GM18499 (cell line): ENCODE results near the gene ZNF831.

Experiments used
- ATAC-seq: cut with Tn5 transposase; IDR thresholded peaks from one replicate; pipeline ENCODE4 v1.9.1; 2021; ENCODE audit warnings: moderate number of reproducible peaks; ENCODE audit not compliant: insufficient read depth, unreplicated experiment

The ZNF831 gene

DNA sequence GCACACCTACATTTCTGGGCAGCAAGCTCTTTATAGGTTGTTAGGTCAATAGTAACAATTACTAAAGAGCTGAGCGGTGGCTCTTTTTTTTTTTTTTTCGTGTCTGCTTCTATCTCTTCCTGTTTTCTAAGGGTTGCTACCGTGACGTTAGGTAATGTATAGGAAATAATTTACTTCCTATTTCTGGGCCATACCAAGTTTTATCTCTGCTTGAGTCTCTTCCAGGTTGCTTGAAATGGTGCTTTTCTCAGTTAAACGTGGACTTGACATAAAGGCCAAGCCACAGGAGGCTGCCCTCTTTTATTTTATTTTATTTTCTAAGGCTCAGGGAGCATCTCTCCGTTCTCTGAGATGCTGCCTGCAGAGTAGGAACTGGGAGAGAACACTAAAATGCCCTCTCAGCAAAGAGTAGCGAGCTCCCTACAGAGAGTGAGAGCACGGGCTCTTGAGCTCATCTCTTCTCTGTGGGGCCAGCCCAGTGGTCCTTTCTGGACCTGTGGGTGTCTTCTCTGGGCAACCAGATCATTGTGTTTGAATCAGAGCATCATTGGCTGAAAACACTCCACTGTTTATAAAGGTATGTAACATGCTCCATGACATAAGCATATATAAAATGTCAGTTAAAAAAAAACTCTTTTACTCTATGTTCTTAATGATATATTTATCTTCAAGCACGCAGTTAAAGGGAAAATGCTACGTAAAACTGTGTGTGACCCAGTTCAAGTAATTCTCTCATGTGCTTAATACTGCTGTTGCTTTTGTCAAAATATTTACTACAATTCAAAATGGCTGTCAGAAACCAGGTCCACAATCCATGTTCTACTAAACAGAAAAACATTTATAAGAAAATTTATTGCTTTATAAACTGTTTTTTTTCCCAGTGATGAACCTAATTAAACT, at the start of gene ZNF831:
Gene ZNF831 (plus strand): TSS at position 191 of the 900 bp plus-strand sequence. CDS start 27,199 bp downstream, outside the sequence.
- peak; percentile 42 for ATAC-seq

DNA sequence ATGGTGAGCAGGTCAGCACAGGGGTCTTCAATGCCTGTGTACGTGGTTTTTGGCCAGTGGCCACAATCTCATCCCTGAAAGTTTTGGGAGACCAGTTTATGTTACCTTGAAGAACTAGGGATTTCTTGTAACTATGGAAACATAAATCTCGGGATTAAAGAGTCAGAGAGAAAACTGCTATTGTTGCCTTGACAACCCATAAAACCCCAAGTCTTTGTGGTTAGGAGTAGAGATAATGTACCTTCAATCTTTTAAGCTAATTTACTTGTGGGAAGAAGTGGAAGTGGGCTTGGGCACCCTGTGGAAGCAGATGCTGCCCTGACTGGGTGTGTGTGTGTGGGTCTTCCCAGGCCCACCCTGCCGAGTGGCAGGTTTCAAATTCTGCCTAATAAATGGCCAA, 46.1 kb upstream of the ZNF831 start:
- ATAC-seq = no peak

DNA sequence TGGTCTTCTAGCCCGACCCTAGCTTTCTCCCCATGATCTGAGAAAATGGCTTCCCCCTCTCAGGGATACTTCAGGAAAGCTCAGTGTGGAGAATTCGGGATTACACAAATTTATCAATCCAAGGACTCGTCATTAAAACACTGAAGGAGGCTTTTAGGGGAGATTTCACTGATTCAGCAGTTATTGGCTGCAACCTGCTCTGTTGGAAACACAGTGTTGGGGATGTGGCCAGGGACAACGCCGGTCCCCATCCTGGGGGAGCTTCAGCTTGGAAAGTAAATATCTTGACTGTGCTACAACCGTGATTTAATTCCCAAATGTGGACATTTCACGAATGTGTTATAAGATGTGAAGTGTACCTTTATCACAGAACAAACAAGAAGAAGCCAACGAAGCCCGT, 44.8 kb upstream of the ZNF831 start:
- no peak for ATAC-seq

DNA sequence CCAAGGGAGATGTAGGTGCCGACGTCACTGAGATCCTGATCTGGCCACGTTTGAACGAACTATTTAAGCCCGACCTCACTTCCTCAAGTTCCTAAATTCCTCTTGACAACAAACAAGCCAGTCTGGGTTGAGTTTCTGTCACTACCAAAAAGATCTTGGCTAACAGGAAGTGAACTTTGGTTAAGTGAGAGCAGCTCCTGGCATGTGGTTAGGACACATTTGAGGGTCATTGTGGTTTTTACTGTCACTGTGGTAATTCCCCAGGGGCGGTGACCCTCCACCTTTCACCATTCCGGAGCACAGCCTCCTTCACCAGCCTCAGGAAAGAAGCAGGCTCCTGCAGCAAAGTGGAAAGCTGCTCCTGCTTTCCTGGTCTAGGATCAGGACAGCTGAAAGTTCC, 43.1 kb upstream of the ZNF831 start:
- no peak for ATAC-seq

DNA sequence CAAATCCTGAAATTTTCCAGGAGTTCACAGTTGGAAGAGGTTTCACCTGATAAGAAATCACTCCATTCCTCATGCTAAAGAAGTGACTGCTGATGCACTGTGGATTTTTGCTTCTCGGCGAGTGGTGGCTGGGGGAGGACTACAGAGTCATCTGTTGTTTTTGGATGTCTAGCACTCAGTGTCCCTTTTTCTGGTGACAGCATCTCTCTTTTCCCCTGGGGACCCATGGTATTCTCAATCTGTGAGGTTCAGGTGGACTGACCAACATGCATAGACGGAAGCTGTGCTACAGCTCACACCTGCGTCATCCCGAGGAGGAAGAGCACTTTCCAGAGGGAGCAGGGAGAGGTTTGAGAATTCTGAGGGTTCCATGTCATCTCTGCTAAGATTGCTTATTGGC, 42.7 kb upstream of the ZNF831 start:
- ATAC-seq = no peak

DNA sequence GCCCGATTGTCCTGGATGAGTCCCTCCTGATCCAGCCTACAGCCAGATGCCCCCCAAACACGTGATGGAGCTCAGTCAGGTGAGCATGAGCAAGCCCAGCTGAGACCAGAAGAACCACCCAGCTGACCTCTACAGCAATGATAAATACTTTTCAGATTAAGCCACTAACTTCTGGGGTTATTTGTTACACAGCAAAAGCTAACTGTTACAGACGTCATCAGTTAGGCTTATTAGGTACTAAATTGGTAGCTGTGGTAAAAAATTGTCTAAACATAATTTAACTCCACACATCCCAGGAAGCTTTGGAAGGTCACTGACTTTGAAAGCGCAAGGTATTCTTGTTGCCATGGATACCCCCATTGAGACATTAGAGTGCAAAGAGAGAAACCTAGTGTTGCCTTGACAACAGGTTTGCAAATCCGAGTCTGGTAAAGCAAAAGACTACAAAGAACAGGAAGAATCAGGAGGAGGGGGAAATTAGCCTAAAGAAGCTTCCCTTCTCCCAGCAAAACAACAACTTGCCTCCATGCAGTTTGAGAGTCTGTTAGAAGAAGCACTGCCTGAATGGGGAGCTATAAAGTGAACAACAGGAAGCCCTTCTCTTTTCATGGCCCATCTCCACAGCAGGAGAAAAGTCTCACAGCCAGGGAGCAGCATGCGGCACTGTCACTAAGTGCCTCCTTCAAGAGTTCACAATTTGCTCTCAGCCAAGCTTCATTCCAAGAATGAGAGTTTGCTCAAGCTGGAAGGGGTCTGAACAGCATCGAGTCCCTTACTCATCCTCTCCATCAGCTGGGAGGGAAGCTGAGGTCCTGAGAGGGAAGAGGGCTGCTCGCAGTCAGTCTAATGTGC, 41.7 kb upstream of the ZNF831 start:
- no peak for ATAC-seq

DNA sequence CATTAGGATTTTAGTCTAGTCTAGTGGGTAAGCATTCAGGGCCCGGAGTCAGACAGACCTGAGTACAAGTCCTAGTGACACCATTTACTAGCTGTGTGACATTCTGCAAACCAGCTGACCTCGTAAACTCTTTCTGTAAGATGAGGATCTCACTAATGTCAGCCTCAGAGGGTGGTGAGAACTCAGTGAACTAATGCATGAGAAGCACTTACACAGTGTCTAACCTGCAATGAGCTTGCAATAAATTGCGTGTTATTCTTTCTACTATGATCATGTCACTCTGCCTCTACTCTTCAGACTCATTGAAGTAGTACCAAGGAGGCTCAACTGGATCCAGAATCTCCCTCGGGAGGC, 41.1 kb upstream of the ZNF831 start:
- ATAC-seq = no peak

DNA sequence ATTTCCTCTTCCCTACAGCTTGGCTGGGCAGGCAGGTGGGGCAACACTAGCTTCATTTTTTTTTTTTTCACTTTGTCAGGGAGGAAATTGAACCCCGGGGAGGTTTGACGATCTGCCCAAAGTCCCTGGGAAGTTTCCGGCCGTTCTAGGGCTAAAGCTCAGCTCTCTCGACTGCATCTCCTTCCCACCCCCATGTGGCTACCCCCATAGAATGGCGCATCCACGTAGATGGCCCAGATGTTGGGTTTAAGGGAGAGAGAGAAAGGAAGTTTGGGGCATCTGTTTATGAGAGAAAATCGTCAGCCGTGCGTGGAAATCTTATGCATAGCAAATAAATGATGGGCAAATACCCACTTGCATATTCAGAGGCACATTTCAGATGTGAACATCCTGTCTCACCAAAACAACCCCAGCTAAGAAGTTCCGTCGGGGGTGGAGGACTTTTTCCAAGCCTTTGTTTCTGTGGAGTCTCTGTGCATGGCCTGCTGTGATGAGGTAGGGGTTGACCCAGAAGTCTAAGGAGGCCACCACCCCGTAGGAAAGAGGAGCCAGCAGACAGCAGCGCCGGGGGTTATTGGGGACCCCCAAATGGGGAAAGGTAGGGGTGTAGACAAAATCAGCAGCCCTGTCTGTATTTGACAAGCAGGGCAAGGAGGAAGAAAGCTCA, 40.5 kb upstream of the ZNF831 start:
- ATAC-seq = no peak

DNA sequence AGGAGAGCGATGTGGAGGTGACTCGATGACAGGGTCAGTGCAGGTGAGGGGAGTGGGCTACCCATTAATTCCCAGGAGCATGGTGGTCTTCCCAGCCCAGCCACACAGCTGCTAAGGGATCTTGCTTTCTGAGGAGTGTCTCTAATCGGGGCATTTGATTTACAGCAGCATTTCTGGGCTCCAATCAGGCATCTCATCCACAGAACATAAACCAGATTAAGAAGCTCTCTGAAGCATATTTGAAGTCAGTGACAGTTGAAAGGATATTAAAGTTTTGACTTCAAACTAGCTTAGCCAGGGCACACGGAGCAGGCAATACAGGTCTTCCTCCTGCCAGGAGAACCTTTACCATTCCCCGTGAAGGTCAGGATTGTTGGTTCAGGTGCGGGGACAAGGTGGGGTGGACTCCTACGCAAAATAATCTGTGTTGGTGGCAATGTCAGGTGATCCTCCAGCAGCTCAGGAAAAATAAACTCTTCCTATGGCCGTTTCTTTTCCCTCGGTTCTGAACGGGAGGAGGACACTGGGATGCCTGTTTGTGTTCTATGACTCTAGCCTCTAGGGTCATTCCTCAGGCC, 39.9 kb upstream of the ZNF831 start:
- ATAC-seq = no peak

DNA sequence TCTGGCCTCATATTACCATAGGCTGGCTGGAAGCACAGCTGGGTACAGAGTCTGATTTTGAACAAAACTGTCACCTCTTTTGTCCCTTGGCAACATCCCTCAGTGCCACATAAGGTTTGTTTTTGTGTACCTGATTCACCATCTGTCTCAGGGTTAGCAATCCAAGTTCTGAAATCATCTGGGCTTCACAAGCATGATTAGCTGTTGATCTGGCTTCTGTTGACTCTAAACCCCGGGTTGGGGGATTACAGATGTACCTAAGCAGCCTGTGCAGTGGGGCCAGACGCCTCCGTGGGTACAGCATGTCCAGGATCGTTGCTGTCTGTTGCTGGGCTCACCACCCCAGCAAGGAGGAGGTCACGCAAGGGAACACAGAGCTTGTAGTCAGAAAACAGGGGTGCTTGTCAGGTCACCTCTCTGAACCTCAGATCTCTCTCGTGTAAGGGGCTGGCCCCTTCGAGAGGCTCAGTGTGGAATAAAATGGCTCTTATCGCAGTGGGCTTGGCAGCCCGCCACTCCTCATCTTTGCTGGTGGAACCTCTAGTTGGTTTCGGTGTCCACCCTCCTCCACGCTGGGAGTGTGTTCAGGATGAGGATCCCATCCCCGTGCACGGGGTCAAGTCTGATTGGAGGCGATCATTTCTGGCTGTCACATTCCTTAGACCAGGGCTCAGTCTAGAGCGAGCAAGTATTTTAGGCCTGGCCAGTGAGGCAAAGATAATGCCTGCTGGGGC, 39.2 kb upstream of the ZNF831 start:
- no peak for ATAC-seq

DNA sequence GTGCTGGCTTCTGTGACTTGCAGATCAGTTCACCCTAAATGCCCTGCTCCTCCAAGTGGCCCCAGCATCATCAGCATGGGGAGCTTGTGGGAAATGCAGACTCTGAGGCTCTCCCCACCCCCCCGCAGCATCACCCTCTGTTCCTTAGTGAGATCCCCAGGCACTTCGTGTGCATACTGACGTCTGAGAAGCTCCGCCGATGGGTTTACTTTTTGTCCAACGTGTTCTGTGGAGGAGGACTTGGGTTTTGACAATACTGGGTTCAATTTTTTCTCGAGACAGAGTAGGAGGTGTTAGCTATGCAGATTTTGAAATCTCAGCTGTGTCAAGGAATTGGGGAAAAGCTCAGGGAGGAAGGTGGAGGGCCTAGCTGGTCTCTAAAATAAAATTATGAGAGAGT, 38.3 kb upstream of the ZNF831 start:
- ATAC-seq = no peak

DNA sequence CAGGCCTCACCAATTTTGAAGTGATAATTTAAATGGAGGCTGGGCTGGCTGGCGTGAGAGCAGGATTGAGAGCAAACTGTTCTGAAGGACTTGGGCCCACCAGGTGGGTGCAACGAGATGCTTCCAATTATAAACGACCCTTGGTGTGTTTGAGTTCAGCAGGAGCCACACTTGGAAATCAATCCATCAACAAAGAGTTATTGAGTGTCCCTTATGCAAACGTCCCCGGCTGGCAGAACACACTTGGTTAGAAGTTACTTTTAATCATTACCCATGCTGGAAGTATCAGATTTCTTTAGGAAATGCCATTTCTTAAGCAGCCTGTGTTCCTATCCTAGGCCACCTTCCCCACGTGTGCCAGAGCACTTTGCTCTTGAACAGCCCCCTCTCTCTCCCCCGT, 37.8 kb upstream of the ZNF831 start:
- ATAC-seq = no peak

DNA sequence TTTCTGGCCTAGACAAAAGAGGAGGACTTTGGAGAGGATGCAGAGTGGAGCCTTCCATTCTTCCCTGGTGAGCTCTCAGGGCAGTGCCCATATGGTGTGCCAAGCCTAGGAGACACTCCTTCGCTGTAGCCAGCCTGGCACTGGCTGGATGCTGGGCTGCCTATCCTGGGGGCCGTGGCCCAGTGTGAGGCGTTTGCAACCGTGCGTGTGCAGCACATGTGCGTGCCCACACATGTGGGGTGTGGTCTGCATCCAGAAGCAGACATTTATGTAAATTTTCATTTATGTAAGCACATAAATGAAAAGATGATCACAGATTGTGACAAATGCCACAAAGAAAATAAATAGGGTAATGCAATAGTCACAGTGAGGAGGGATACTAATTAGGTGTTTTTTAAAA, 35.8 kb upstream of the ZNF831 start:
- no peak for ATAC-seq

DNA sequence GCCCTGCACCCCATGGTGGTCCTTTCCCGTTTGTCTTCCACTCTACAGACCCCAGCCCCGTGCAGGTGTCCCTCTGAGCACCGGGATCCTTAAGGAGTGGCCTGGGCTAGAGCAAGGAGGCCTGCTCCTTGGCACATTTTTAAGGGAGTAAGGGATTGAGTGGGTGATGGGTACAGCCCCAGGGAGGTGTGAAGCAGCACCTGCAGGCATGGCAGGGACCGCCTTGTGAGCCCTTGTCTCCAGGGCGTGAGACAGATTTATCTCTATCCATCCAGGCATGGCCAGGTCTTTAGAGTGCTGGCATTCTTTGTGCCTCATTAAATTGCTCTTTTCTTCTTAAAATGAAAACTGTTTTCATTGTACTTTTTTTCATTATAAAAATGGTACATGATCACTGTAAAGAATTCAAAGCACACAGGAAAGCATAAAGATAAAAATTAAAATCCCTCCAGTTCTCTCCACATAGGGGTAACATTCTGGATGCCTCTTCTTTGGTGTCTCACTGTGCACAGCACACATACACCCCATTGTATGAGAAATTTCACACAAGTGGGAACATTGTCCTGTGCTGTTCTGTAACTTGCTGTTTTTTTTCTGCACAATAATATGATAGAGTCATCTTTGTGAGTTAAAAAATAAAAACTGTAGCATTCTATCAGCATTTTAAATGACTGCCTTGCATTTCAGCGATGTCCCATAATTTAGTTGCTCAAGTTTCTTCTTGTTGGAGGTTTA, 31.9 kb upstream of the ZNF831 start:
- ATAC-seq = no peak

DNA sequence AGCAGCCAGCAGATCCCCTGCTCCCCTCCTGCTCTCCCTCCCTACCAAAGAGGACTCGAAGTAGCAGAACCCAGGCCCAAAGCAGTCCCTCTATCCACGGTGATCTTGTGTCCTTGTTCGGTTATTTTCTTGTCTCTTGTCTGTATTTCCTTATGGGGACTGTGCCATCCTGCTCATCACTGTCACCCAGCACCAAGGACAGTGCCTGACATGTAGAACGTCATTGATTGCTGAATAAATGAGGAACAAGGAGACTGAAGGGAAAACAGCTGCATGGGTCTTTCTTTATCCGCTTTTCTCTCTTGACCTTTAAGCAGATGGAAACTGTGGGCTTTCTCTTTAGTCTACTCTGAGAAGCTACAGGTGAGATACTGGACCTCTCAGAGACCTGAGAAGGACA, 29.4 kb upstream of the ZNF831 start:
- no peak for ATAC-seq

DNA sequence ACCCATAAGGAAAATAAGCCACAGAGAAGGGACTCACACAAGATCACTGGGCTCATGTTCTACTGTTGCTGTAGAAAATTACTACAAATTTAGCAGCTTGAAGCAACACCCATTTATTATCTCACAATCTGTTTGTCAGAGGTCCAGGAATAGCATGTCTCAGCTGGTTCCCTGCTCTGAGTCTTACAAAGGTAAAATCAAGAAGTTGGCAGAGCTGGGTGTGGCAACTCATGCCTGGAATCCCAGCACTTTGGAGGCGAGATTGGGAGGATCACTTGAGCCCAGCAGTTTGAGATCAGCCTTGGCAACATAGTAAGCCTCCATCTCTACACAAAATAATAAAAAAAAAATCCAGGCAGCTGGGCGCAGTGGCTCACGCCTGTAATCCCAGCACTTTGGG, 28.5 kb upstream of the ZNF831 start:
- no peak for ATAC-seq

DNA sequence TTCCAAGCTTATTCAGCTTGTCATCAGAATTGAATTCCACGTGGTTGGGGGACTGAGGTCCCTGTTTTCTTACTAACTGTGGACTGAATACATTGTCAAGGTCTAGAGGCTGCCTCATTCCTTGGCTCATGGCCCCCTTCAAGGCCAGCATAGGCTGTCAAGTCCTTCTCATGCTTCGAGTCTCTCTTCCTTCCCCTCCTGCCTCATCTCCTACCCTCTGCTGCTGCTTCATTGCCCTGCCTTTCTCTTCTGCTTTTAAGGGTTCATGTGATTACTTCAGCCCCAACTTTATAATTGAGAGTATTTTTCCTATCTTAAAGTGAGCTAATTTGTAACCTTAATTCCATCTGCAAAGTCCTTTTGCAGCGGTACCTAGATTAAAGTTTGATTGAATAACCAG, 27.6 kb upstream of the ZNF831 start:
- ATAC-seq = no peak

DNA sequence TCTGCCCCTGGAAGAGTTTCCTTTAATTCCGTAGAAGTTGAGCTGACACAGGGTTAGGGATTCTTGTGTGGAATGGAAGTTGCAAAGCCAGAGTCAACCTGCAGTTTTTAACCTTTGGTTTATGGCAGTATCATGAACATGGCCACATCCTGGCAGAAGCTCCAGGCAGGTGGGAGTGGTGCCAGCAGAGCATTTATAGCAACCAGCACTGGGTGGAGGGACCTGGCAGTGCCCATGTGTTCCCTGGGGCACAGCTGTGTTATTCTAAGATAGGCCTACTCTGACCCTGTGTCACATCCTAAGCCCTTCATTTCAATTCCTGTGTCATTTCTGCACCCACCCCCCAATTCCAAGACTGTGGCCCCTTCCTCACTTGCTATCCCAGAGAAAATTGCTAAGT, 26.1 kb upstream of the ZNF831 start:
- no peak for ATAC-seq

DNA sequence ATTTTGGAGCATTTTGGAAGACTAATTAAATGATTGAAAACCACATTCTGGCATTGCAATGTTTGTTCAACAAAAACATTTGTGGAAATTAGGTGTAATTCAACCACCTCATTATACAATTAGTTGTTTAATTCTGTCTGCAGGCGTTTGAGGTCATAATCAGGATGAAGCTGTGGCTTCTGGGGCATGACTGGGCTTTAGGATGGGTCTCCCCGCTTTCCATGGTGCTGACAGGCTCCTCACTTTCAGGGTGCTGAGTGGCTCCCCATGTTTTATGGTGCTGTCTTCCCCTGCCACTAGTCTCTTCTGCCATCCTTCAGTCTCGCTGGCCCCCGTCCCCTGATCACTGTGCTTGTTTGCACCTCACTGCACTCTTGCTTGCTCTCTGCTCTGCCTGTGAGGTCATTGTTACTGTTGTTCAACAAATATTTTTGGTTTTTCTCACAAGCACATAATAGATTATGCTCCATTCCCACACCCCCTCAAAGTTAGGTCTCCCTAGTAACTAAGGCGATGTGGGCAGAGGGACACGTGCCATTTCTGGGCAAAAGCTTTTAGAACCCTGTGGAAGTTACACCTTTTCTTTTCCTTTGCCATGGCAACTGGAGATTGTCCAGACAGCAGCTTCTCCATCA, 25.4 kb upstream of the ZNF831 start:
- no peak for ATAC-seq
